Measurements from ENCODE around the gene MIOX. TPM values are rescaled to one million over a fixed set of nuclear protein-coding genes. Genes with fewer than 3 reads are reported as not detected.
A peak's percentile ranks its signal among the peaks of the same experiment; 100 is the strongest.

Gene MIOX
- total and polyA plus RNA-seq, 2 of the 13 experiments (the other 11 are each of a cell fraction or from before 2014, with no cell fraction given): 1.5 to 2.9 TPM

DNA sequence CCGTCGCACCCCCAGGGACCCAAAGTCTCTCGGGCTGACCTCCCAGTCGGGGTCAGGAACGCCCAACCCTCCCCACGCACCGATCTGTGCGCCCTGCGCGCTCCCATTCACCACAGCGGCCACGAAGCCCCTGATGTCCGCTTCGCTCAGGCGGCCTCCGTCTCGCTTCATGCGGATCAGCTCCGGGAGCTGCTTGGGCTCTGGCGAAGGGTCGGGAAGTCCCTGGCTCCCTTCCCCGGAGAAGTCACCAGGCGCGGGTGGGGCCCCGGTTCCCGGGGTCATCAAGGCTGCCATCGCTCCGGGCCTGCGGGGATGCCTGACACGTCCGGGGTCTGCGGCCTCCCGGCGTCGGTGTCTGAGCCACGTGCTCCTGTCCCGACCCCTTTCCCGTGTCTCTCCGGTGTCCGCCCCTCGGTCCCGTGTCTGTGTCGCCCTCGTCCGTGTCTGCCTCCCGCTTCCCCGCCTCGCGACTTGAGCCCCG, 42.8 kb downstream of the MIOX start (continued):
- TF ChIP-seq ZIK1 (CRISPR knock-in tag; IDR thresholded peaks at IDR 0.05; ENCODE audit: borderline replicate concordance, low read depth): no peak
- no peak for TF ChIP-seq FOXJ3 (CRISPR knock-in tag; IDR thresholded peaks at IDR 0.05; ENCODE audit: borderline replicate concordance)
- TF ChIP-seq RBM39 (IDR thresholded peaks at IDR 0.05; ENCODE audit: low read depth, low read length, poor library complexity, severe bottlenecking): peak; percentile 12
- TF ChIP-seq, protein P1, sequence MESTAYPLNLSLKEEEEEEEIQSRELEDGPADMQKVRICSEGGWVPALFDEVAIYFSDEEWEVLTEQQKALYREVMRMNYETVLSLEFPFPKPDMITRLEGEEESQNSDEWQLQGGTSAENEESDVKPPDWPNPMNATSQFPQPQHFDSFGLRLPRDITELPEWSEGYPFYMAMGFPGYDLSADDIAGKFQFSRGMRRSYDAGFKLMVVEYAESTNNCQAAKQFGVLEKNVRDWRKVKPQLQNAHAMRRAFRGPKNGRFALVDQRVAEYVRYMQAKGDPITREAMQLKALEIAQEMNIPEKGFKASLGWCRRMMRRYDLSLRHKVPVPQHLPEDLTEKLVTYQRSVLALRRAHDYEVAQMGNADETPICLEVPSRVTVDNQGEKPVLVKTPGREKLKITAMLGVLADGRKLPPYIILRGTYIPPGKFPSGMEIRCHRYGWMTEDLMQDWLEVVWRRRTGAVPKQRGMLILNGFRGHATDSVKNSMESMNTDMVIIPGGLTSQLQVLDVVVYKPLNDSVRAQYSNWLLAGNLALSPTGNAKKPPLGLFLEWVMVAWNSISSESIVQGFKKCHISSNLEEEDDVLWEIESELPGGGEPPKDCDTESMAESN (CRISPR knock-in tag; conservative IDR thresholded peaks at IDR 0.05): 0 out of 2 replicates have a peak, but pooled peaks have one; percentile 18
- no peak for TF ChIP-seq RARA (CRISPR knock-in tag; IDR thresholded peaks at IDR 0.05)
- 0 out of 2 replicates have a peak, but pooled peaks have one; percentile 23 for TF ChIP-seq ZNF350 (CRISPR knock-in tag; IDR thresholded peaks at IDR 0.05; ENCODE audit: borderline replicate concordance, low read depth)
- TF ChIP-seq, protein P2, sequence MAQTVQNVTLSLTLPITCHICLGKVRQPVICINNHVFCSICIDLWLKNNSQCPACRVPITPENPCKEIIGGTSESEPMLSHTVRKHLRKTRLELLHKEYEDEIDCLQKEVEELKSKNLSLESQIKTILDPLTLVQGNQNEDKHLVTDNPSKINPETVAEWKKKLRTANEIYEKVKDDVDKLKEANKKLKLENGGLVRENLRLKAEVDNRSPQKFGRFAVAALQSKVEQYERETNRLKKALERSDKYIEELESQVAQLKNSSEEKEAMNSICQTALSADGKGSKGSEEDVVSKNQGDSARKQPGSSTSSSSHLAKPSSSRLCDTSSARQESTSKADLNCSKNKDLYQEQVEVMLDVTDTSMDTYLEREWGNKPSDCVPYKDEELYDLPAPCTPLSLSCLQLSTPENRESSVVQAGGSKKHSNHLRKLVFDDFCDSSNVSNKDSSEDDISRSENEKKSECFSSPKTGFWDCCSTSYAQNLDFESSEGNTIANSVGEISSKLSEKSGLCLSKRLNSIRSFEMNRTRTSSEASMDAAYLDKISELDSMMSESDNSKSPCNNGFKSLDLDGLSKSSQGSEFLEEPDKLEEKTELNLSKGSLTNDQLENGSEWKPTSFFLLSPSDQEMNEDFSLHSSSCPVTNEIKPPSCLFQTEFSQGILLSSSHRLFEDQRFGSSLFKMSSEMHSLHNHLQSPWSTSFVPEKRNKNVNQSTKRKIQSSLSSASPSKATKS (CRISPR knock-in tag; IDR thresholded peaks at IDR 0.05): no peak
- no peak for TF ChIP-seq XRCC5 (optimal IDR thresholded peaks at IDR 0.05; ENCODE audit: low read length)
- TF ChIP-seq AKAP8 (CRISPR knock-in tag; IDR thresholded peaks at IDR 0.05): peak; percentile 3; the same call in 1 of the 2 replicates
- no peak for TF ChIP-seq HNRNPK (IDR thresholded peaks at IDR 0.05; ENCODE audit: low read depth, low read length, poor library complexity, severe bottlenecking)
- TF ChIP-seq, protein P3, sequence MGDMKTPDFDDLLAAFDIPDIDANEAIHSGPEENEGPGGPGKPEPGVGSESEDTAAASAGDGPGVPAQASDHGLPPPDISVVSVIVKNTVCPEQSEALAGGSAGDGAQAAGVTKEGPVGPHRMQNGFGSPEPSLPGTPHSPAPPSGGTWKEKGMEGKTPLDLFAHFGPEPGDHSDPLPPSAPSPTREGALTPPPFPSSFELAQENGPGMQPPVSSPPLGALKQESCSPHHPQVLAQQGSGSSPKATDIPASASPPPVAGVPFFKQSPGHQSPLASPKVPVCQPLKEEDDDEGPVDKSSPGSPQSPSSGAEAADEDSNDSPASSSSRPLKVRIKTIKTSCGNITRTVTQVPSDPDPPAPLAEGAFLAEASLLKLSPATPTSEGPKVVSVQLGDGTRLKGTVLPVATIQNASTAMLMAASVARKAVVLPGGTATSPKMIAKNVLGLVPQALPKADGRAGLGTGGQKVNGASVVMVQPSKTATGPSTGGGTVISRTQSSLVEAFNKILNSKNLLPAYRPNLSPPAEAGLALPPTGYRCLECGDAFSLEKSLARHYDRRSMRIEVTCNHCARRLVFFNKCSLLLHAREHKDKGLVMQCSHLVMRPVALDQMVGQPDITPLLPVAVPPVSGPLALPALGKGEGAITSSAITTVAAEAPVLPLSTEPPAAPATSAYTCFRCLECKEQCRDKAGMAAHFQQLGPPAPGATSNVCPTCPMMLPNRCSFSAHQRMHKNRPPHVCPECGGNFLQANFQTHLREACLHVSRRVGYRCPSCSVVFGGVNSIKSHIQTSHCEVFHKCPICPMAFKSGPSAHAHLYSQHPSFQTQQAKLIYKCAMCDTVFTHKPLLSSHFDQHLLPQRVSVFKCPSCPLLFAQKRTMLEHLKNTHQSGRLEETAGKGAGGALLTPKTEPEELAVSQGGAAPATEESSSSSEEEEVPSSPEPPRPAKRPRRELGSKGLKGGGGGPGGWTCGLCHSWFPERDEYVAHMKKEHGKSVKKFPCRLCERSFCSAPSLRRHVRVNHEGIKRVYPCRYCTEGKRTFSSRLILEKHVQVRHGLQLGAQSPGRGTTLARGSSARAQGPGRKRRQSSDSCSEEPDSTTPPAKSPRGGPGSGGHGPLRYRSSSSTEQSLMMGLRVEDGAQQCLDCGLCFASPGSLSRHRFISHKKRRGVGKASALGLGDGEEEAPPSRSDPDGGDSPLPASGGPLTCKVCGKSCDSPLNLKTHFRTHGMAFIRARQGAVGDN (CRISPR knock-in tag; IDR thresholded peaks at IDR 0.05): peak; percentile 3; the same call in 1 of the 2 replicates
- TF ChIP-seq NFIB (CRISPR knock-in tag; IDR thresholded peaks at IDR 0.05; ENCODE audit: borderline replicate concordance): no peak
- TF ChIP-seq, protein P4, sequence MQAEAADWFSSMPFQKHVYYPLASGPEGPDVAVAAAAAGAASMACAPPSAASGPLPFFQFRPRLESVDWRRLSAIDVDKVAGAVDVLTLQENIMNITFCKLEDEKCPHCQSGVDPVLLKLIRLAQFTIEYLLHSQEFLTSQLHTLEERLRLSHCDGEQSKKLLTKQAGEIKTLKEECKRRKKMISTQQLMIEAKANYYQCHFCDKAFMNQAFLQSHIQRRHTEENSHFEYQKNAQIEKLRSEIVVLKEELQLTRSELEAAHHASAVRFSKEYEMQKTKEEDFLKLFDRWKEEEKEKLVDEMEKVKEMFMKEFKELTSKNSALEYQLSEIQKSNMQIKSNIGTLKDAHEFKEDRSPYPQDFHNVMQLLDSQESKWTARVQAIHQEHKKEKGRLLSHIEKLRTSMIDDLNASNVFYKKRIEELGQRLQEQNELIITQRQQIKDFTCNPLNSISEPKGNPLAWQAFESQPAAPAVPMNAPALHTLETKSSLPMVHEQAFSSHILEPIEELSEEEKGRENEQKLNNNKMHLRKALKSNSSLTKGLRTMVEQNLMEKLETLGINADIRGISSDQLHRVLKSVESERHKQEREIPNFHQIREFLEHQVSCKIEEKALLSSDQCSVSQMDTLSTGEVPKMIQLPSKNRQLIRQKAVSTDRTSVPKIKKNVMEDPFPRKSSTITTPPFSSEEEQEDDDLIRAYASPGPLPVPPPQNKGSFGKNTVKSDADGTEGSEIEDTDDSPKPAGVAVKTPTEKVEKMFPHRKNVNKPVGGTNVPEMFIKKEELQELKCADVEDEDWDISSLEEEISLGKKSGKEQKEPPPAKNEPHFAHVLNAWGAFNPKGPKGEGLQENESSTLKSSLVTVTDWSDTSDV (CRISPR knock-in tag; IDR thresholded peaks at IDR 0.05): 0 out of 2 replicates have a peak, but pooled peaks have one; percentile 12
- no peak for TF ChIP-seq JUND (CRISPR knock-in tag; IDR thresholded peaks at IDR 0.05)
- no peak for TF ChIP-seq ZNF629 (CRISPR knock-in tag; conservative IDR thresholded peaks at IDR 0.05)
- TF ChIP-seq NCOA1 (CRISPR knock-in tag; IDR thresholded peaks at IDR 0.05): 0 out of 2 replicates have a peak, but pooled peaks have one; percentile 11
- TF ChIP-seq ATM (IDR thresholded peaks at IDR 0.05; ENCODE audit: borderline replicate concordance): no peak
- no peak for TF ChIP-seq ZNF883 (CRISPR knock-in tag; IDR thresholded peaks at IDR 0.05; ENCODE audit: not compliant biosample characterization)
- TF ChIP-seq XBP1 (CRISPR knock-in tag; IDR thresholded peaks at IDR 0.05): no peak
